Measurements from ENCODE around the gene BMPR1A. TPM values are rescaled to one million over a fixed set of nuclear protein-coding genes. Genes with fewer than 3 reads are reported as not detected.

The BMPR1A gene
- total RNA-seq, 2 experiments from 2014 or later: 0.47 to 1.1 TPM

- no peak overlapping the region for H3K4me3 ChIP-seq (ENCODE audit: low read depth, low read length, poor library complexity, severe bottlenecking)
- TF ChIP-seq EZH2phosphoT487 (IDR thresholded peaks at IDR 0.05; ENCODE audit: borderline replicate concordance, low read depth, low read length): no peak
- H3K79me2 ChIP-seq (ENCODE audit: insufficient read depth, low read depth, low read length): no peaks in the 10 kb centered on the region
- no peak for DNase-seq (ENCODE audit: low spot score)
- CTCF ChIA-PET (ENCODE audit: unreplicated experiment): no interaction called here
- no peak overlapping the region for H3K27ac ChIP-seq (ENCODE audit: low read depth, low read length, poor library complexity, severe bottlenecking)
- H3K9me3 ChIP-seq (ENCODE audit: low read length): no peaks in the 10 kb centered on the region
- no peaks in the 10 kb centered on the region for H3K36me3 ChIP-seq (ENCODE audit: insufficient read depth, low read length)
- BruUV-seq (replicated peaks): no TSS peak
- intact Hi-C loops (cut with micrococcal nuclease; ENCODE audit: unreplicated experiment): loop anchor here (10.0 kb wide), 1 partner anchor 255 kb away; the partner anchor contains the start of gene ADIRF
- H2AFZ ChIP-seq (ENCODE audit: low read length): no peak overlapping the region
- H4K20me1 ChIP-seq (ENCODE audit: insufficient read depth, low read length): no peaks in the 10 kb centered on the region
- POLR2A ChIA-PET: interaction anchor here (0.5 kb wide), 1 partner anchor 151 kb away, joined by 6 read pairs; no protein-coding TSS in a partner anchor
- H3K9me2 ChIP-seq (ENCODE audit: insufficient read depth, low read length): no peaks in the 10 kb centered on the region
- no peak overlapping the region for H3K4me2 ChIP-seq (ENCODE audit: low read length)
- H3K4me1 ChIP-seq (ENCODE audit: insufficient read depth, low read length, poor library complexity, severe bottlenecking): peaks cover 14% of the 10 kb centered on the region
Measured at GRCh38 chr10:86709396-86710185, 46.8 kb upstream of the BMPR1A start.

DNA sequence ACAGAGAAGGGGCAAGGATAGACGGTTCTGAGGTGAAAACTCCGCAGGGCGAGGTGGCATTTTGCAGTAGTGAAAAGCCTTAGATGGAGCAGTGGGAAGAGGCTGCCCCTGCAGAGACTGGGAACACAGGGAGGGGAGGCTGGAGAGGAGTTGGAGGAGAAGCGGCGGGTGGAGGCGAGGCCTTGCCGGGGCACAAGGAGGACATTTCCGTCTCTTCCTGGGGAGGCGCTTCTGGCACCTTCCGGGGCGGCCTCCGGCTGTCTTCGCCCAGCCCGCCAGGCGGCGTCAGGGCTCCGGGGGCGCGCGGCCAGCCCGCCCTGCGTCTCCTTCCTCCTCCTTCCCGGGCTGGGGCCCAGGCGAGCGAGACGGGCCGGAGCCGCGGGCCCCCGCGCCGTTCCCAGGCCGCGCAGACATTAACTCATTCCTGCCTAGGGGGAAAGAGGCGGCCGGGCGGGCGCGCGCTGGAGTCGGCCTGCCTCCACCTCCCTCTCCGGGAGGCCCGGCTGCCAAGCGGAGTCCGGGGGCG is 45.4 kb upstream of the BMPR1A start:
- H3K79me2 ChIP-seq (ENCODE audit: insufficient read depth, low read depth, low read length): no peaks in the 10 kb centered on the region
- H2AFZ ChIP-seq (ENCODE audit: low read length): peak overlapping the region; percentile 99
- intact Hi-C loops (cut with micrococcal nuclease; ENCODE audit: unreplicated experiment): loop anchor here (10.0 kb wide), 1 partner anchor 254 kb away; the partner anchor contains the start of gene ADIRF
- peaks cover 14% of the 10 kb centered on the region for H3K4me1 ChIP-seq (ENCODE audit: insufficient read depth, low read length, poor library complexity, severe bottlenecking)
- no TSS peak for BruUV-seq (replicated peaks)
- TF ChIP-seq EZH2phosphoT487 (IDR thresholded peaks at IDR 0.05; ENCODE audit: borderline replicate concordance, low read depth, low read length) (no peak), CTCF (conservative IDR thresholded peaks at IDR 0.05; ENCODE audit: low read length) (peak; percentile 80)
- ChIA-PET POLR2A (no interaction called here), CTCF (ENCODE audit: unreplicated experiment) (no interaction called here)
- no peaks in the 10 kb centered on the region for H3K9me3 ChIP-seq (ENCODE audit: low read length)
- DNase-seq (ENCODE audit: low spot score): peak; percentile 89
- peak overlapping the region; percentile 70 for H3K4me3 ChIP-seq (ENCODE audit: low read depth, low read length, poor library complexity, severe bottlenecking)
- H3K4me2 ChIP-seq (ENCODE audit: low read length): peak overlapping the region; percentile 65
- H3K36me3 ChIP-seq (ENCODE audit: insufficient read depth, low read length): no peaks in the 10 kb centered on the region
- H3K9me2 ChIP-seq (ENCODE audit: insufficient read depth, low read length): no peaks in the 10 kb centered on the region
- H4K20me1 ChIP-seq (ENCODE audit: insufficient read depth, low read length): no peaks in the 10 kb centered on the region
- peak overlapping the region; percentile 38 for H3K27ac ChIP-seq (ENCODE audit: low read depth, low read length, poor library complexity, severe bottlenecking)

DNA sequence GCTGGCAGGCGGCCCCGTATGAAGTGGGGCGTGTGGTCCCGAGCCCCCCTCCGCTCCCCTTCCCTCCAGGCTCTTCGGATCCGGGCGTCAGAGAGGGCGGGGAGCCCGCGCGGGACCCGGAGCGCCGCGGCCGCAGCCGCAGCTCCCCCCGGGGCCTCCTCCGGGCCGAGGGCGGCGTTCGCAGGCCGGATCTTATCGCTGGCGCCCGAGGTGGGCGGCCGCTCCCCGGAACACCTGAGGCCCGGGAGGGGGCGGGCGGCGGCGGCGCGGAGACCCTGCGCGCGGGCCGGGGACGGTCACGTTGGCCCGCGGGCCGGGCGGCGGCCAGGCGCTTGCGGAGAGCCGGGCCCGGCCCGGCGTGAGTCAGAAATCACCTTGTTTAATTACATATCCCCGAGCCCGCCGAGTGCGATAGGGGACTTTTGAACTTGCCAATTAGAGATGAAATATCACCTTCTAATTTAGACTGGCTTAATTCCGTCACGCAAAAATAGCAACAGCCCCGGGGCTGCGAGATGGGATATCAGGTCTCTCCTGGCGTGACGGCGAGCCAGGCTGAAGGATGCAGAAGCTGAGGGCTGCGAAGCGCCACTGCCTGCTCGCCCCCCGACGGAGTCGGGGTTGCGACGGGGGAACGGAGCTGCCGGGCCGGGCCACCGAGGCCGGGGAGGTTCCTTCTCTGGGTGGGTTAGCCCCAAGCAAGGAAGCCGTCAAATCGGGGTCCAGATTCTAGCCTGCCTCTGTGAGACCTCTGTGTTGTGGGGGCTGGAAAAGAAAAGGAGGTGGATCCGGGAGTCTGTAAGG is 44.7 kb upstream of the BMPR1A start:
- Histone ChIP-seq H3K36me3 (ENCODE audit: insufficient read depth, low read length) (no peaks in the 10 kb centered on the region), H4K20me1 (ENCODE audit: insufficient read depth, low read length) (no peaks in the 10 kb centered on the region), H3K4me1 (ENCODE audit: insufficient read depth, low read length, poor library complexity, severe bottlenecking) (peaks cover 14% of the 10 kb centered on the region), H3K9me2 (ENCODE audit: insufficient read depth, low read length) (no peaks in the 10 kb centered on the region), H3K27ac (ENCODE audit: low read depth, low read length, poor library complexity, severe bottlenecking) (peak overlapping the region; percentile 38), H3K4me3 (ENCODE audit: low read depth, low read length, poor library complexity, severe bottlenecking) (peak overlapping the region; percentile 70), H3K79me2 (ENCODE audit: insufficient read depth, low read depth, low read length) (no peaks in the 10 kb centered on the region), H3K4me2 (ENCODE audit: low read length) (peak overlapping the region; percentile 65), H2AFZ (ENCODE audit: low read length) (peak overlapping the region; percentile 99), H3K9me3 (ENCODE audit: low read length) (no peaks in the 10 kb centered on the region)
- CTCF ChIA-PET (ENCODE audit: unreplicated experiment): no interaction called here
- TF ChIP-seq CTCF (conservative IDR thresholded peaks at IDR 0.05; ENCODE audit: low read length) (no peak), EZH2phosphoT487 (IDR thresholded peaks at IDR 0.05; ENCODE audit: borderline replicate concordance, low read depth, low read length) (no peak)
- POLR2A ChIA-PET: interaction anchor here (1.0 to 1.1 kb wide), 2 partner anchors 9 to 169 kb away, joined by 3 to 4 read pairs; no protein-coding TSS in a partner anchor
- peak; percentile 57 for DNase-seq (ENCODE audit: low spot score)
- intact Hi-C loops (cut with micrococcal nuclease; ENCODE audit: unreplicated experiment): loop anchor here (10.0 kb wide), 1 partner anchor 253 kb away; the partner anchor contains the start of gene ADIRF
- no TSS peak for BruUV-seq (replicated peaks)

Measured in OCI-LY7 (cell line).